Measurements from ENCODE around the gene TAOK1.
"Not testable (repeated sequence)": the region's sequence is repeated elsewhere in the genome, so short reads cannot be mapped to it uniquely, and the experiment has no call there.

The TAOK1 gene

DNA sequence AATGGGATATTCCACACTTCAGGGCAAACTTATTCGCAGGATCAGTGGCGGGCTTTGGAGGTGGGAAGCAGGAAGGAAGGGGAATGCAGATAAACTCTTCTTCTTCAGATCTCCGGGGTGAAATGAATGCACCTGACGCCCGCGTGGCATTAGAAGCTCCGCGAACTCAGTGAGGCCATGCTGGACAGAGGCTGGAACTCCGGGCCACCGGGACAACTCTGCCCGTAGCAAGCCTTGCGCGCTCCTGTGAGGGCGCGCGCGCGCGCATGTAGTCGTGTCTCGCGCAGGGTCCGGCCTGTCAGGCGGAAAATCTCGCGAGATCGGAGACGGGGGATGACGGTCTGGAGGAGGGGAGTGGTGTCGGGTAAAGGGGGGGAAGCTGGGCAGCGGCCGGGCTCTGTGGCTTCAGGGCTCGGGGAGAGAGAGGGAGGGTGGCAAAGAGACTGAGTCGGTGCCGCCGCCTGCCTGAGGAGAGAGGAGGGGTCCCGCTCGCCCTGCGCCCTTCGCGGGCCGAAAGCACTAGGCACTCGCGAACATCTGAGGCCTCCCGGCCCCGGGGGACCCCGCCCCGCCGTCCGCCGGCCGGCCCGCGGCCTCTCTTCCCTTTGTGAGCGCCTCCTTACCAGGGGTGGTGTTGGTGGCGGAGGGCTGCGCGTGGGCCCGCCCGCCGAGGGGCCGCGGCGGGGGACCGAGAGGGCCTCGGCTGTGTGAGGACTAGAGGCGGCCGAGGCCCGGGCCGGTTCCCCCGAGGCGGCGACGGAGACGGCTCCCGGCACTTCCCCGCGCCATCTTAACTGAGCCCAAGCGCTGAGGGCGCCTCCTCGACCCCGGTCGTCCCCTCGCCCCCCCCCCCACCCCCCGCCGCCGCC lies at the start of gene TAOK1:
TAOK1 (plus strand) TSS at position 382 of the 869 bp plus-strand sequence. CDS start 61,186 bp downstream, outside the sequence.
- DNase-seq = peak; percentile 98

DNA sequence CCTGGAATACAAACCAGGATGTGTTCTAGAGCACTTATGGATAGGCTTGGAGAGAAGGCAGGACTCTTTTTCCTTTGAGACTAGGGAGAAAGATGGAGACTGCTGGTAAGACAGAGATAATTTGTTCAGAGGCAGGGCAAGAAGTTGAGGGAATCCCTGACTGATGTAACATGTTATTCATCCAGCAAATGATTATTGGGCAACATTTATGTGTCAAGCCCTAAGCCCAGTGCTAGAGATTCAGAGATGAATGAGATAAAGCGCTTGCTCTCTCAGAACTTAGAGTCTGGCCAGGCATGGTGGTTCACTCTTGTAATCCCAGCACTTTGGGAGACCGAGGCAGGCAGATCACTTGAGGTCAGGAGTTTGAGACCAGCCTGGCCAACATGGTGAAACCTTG lies 48.4 kb upstream of the TAOK1 start:
- no peak for DNase-seq

DNA sequence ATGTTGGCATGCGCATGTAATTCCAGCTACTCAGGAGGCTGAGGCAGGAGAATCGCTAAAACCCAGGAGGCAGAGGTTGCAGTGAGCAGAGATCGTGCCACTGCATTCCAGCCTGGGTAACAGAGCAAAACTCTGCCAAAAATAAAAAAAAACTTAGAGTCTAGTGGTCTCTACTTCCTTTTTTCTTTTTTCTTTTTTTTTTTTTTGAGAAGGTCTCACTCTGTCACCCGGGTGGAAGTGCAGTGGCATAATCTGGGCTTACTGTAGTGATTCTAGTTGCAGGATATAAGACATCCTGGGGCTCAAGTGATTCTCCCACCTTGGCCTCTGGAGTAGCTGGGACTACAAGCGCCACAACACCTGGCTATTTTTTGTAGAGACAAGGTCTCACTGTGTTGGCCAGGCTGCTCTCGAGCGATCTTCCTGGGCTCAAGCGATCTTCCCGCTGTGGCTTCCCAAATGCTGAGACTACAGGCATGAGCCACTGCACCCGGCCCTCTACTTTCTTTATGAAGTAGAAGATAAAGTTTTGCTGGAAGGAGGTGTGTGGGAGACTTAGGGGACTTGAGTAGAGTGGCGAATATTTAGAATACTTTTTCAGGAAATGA lies 47.9 kb upstream of the TAOK1 start:
- DNase-seq = no peak

DNA sequence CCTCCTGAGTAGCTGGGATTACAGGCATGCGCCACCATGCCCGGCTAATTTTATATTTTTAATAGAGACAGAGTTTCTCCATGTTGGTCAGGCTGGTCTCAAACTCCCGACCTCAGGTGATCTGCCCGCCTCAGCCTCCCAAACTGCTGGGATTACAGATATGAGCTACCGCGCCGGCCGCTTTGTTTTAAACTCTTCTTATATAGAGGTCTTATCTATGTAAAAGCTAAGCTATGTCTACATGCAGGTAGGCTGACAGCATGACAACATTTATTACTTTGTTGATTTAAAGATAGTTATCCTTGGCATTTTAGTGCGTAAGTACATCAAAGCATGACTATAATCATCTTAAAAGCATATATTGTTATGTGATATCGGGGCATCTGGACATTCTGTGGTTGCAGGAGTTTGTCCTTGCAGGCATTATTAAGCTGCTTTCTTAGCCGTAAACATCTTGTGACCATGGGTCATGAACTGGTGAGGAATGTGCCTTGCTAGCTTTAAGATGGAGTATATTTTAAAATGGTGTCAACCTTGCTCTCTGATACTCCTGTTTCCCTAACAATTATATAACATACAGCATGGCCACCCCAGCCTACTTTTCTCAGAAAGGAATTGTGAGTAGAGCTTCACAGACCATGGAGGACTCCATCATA lies 45.8 kb upstream of the TAOK1 start:
- DNase-seq = no peak

DNA sequence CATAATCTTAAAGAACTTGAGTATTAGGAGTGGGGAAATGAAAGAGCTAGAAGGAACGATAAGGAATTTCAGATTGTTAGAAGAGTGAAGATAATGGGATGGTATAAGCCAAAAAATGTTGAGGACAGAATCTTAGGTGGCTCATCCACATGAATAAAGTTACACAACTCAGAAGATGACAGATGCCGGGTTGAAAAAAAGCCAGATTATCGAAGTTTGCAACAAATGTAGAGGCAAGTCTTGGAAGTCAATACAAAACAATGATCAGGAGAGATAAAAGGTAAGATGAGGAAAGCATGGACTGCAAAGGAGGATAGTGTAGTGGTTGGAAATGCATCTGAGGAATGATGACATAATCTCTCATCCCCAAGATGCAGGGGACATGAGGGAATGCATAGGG lies 45.1 kb upstream of the TAOK1 start:
- no peak for DNase-seq

DNA sequence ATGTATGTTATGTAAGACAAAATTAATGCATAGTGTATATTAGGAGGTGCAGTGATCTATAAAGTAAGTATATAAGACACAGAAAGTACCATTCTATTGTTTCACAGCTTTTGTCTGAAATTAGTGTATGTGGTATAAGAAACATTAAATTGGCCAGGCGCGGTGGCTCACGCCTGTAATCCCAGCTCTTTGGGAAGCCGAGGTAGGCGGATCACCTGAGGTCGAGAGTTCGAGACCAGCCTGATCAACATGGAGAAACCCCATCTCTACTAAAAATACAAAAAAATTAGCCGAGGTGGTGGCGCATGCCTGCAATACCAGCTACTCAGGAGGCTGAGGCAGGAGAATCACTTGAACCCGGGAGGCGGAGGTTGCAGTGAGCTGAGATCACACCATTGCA lies 44.7 kb upstream of the TAOK1 start:
- not testable (repeated sequence) for DNase-seq

DNA sequence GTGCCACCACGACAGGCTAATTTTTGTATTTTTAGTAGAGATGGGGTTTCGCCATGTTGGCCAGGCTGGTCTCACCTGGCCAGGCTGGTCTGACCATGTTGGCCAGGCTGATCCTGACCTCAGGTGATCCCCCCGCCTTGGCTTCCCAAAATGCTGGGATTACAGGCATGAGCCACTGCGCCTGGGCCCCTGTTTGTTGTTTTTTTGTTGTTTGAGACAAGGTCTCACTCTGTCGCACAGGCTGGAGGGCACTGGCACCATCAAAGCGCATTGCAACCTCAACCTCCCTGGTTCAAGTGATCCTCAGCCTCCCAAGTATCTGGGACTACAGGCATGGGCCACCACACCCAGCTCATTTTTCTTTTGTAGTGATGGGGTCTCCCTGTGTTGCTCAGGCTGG lies 43.7 kb upstream of the TAOK1 start:
- DNase-seq = no peak

DNA sequence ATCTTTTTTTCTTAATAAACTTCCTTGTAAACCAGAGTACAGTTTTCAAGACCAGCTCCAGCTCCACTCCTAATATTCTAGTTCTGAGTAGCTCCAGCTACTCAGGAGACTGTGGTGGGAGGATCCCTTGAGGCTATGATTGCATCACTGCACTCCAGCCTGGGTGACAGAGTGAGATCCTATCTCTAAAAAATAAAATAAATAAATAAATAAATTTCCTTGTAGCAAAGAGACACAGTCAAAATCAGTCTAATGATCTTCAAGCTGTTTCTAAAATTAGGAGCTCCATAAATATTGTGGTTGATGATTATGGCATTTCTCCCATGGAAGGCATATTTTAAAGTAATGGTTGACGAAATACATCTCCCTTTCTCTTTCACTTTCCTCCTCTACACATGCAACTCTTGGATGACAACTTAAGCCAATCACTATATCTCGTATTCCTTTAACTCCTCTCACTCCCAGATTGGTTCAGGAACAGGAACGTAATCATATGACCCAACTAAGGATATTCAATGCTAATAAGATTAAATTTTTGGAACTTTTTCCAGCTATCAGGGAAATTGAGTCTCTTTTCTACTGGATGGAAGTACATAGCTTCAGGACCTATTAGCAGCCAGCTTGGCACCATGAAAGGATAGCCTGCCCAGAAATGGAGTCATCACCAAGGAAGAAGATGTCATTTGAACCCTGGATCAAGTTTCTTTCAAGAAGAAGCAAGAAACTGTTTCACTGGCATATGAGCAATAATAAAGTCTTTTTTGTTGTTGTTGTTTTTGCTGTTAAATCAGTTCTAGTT lies 42.1 kb upstream of the TAOK1 start:
- DNase-seq = no peak

DNA sequence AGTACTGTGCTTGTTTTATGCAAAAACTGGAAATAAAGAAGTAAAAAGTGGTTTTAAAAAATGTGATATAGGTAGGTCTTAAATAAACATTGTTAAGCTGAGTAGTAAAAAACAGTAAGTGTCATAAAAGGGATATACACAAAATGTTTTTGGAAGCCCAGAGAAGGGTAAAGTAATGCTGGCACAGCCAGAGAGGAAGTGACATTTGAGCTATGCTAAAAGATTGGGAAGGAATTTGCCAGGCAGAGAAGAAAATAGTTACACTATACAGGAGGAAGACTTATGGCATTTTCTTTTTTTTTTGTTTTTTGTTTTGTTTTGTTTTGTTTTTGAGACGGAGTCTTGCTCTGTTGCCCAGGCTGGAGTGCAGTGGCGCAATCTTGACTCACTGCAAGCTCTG lies 40.8 kb upstream of the TAOK1 start:
- DNase-seq = no peak

DNA sequence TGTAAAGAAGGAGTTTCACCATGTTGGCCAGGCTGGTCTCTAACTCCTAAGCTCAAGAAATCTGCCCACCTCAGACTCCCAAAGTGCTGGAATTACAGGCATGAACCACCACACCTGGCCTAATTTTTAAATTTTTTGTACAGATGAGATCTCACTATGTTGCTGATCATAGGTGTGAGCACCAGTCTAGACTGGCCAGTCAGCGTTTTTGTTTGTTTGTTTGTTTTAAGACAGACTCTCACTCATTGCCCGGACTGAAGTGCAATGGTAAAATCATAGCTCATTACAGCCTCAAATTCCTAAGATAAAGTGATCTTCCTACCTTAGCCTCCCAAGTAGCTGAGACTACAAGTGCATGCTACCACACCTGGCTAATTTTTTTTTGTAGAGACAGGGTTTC lies 38.0 kb upstream of the TAOK1 start:
- no peak for DNase-seq

DNA sequence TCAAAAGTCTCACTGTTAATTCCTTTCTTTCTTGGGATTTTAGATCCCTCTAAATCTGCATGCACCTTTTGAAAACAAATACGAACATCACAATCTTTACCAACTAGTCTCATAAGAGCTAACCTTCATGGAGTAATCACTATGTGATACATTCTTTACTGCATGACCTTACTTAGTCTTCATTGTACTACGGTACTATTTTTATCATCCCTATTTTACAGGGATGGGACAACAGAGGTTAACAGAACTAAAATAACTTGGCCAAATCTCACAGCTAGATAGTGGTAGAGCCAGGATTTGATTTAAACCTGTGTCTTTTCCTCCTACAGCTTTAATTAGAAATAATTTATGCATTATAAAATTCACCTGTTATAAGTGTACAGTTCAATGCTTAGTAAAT lies 32.9 kb upstream of the TAOK1 start:
- no peak for DNase-seq

DNA sequence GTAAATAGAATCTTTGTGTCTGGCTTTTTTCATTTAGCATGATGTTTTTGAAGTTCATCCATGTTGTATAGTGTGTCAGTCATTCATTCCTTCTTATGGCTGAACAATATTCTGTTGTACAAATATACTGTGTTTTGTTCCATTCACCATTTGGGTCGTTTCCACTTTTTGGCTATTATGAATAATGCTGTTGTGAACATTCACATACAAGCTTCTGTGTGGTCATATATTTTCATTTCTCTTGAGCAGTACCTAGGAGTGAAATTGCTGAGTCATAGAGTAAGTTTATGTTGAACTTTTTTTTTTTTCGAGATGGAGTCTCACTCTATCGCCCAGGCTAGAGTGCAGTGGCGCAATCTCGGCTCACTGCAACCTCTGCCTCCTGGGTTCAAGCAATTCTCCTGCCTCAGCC lies 32.3 kb upstream of the TAOK1 start:
- no peak for DNase-seq

DNA sequence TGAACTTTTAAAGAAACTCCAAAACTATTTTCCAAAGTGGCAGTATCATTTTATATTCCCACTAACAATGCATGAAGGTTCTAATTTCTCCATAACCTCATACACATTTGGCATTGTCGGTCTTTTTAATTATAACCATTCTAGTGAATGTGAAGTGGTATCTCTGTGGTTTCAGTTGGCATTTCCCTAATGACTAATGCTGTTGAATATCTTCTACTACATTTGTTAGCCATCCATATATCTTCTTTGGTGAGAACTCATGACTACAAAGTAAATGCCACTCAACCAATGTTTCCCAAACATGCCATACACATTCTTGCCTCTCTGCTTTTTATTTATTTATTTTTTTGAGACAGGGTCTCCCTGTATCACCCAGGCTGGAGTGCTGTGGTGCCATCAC lies 31.7 kb upstream of the TAOK1 start:
- no peak for DNase-seq

DNA sequence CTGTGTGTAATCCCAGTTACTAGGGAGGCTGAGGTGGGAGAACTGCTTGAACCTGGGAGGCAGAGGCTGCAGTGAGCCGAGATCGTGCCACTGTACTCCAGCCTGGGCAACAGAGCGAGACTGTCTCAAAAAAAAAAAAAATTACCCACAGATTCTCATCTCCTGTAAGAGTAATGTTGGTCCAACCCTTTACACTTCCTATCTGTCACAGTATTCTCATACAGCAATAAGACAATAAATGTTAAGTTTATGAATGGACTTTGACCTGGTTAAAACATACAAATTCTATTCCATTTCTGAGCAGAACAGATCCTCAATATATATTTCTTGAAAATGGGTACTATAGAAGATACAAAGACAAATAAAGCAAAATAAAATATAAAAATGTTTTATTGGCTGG lies 30.4 kb upstream of the TAOK1 start:
- no peak for DNase-seq

DNA sequence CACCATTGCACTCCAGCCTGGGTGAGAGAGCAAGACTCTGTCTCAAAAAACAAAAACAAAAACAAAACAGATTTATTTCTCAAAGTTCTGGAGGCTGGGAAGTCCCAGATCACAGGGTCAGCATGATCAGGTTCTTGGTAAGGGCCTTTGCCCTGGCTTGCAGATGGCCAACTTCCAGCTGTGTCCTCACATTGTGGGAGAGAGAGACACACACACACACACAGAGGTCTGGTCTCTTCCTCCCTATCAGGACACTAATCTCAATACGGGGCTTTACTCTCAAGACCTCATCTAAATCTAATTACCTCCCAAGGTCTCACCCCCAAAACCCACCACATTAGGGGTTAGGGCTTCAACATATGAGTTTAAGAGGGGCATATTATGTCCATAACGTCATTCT lies 26.4 kb upstream of the TAOK1 start:
- DNase-seq = no peak

DNA sequence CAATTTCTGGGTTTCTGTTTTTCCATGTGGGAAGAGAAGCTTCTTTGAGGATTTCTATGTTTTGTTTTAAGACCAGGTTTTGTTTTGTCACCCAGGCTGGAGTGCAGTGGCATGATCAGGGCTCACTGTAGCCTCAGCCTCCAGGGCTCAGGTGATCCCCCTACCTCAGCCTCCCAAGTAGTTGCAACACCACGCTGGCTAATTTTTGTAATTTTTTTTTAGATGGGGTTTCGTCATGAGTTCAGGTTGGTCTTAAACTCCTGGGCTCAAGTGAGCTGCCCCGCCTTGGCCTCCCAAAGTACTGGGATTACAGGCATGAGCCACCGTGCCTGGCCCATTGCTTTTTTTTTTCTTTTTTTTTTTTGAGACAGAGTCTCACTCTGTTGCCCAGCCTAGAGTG lies 25.5 kb upstream of the TAOK1 start:
- no peak for DNase-seq

DNA sequence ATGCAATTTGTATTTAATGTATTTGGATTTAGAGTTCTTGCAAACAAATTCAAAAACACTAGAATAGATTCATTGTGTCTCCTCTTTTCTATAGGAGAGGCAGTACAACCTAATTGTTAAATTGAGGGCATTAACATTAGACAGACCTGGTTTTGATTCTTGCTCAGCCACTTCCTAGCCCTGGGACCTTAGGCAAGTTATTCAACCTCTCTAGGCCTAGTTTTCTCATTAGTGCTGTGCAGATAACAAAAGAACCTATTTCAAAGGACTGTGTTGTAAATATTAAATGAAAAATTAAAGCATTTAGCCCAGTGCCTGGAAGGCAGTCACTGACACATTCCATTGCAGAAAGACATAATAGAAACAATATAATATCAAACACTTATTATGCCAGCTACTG lies 22.0 kb upstream of the TAOK1 start:
- DNase-seq = no peak

DNA sequence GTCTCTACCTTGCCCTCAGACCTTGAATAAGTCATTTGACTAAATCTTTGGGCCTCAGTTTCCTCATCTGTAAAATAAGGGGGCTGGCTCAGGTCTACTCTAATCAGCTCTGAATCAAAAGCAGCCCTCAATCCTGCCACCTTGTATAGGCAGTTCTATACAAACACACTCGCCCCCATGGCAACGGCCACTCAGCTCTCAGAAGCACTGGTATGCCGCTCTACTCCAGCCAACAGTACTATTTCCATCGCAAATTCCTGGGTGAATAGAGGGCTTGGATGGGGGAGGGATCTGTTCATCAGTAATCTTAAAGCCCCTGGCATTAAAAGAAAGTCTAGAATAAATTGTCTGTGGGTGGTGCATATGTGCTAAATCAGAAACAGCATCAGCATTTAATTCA lies 21.2 kb upstream of the TAOK1 start:
- no peak for DNase-seq

DNA sequence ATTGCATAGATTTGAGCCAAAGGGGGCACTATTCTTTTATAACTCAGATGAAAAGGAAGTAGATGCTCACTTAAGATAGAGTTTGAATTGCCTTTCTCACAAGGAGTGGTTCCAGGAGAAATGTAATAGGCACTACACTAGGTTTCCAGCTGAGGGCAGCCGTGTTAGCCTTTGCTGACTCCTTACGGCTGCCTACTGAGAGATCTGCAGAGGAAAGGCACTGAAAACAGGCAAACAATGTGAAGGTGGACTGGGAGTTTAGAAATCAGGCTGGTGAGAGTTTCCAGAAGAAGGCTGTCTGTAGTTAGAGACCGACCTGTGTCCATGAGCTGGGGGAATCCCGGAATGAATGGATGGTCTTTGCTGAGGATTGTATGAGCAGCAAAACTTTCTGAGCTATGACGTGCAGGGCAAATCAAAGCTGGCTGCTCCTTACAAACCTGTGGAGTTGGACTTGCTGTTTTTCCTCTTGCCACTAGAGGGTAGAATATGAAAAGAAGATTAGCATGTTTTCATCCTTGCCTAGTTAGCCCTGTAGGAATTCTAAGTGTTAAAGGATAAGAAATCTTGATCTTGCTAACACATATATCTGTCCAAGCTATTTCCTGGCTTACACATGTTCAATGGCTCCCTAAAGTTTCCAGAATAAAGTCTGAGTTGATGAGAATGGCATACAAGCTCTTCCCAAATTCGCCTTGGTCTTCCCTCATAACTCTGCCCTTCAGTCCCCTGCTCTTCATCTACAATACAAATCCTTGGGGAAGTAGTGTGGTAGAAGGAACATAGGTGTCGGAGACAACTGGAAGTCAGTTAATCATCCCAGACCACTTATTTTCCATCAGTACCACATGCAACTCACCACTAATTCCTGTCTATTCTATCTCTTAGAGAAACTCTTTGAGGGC lies 20.1 kb upstream of the TAOK1 start:
- DNase-seq = peak; percentile 66

DNA sequence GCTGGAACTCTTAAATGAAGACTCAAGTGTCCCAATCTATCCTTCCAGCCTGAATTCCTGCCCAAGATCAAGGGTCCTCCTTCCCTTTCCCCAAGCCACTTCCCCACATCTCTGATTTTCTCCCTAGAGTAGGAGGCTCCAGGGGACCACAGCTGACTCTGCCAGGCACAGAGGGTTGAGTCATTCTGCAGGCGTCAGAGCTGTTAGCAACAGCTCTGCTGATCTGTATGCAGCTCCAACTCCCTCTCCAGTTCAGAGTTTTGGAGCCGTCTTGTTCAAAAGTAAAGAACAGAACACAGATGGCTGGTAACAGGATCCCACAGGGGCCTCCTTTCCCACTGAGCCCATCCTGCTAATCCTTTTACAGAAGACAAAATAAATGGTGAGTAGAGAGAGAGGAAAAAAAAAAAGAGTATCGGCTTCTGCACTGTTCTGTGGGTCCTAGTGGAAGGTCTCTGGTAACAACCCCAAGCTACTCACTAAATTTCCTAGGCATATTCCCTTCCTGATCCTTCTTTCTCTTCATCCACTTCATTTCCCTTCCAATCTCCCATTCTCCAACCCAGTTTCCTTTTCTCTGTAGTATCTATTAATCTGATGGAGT lies 13.4 kb upstream of the TAOK1 start:
- no peak for DNase-seq

DNA sequence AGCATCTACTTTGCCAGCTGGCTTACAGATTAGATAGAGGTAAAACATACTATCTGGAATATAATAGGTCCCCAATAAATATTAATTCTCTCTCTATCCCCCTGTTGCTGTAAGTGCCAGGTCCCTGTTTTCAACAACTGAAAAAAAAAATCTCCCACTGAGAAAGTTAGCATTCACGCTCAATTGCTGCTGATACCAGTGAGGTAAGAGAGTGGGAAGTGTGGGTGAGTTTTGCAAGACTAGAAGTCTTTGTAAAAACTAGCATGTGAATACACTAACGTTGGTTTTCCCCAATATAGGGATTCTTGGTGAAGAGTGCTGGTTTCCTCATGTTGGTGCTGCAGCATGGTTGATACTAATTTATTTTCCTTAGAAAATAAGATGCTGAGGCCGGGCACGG lies 11.7 kb upstream of the TAOK1 start:
- no peak for DNase-seq
